K562 (cell line): ENCODE measurements around the gene COLQ.

Source experiments
- SIN3A ChIP-seq, 2 experiments: fragments of 150-350 bp in 1 of 2; IDR thresholded peaks; 2 replicates each; pipeline ENCODE4 v1.6.1; 2011 to 2016; ENCODE audit warnings: borderline replicate concordance in 2 of 2, low read depth in 2 of 2, low read length in 2 of 2, mild to moderate bottlenecking in 2 of 2, moderate library complexity in 2 of 2; ENCODE audit not compliant: control insufficient read depth in 1 of 2
- ZC3H8 ChIP-seq: fragments of 450-650 bp; IDR thresholded peaks from 2 replicates; pipeline ENCODE4 v1.6.1; 2017
- TF ChIP-seq, protein P1 (sequence below), 2 experiments: fragments of 450-650 bp; formaldehyde crosslinking in 1 of 2; IDR thresholded peaks; 2 replicates each; pipeline versions ENCODE4 v1.4.0 to v1.6.1; 2014 to 2020; ENCODE audit warnings: mild to moderate bottlenecking in 2 of 2, borderline replicate concordance in 1 of 2, low read depth in 1 of 2

DNA sequence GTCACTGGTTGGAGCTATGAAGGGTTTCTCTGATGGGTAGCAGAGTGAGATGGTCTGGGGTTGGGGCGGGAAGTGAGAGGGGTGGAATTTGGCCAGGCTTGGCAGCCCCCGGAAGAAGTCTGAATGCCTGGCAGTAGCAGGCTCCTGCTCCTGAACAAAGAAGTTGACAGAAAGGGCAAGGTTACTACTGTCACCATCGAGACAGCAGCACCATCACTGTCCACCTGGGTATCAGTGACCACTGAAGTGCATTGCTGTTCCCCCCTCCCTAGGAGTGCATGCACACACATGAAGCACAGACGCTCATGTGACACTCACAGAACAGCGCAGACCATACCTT lies 42.9 kb downstream of the COLQ start:
- TF ChIP-seq ZC3H8, result no peak
- TF ChIP-seq SIN3A (IDR thresholded peaks at IDR 0.05; ENCODE audit: borderline replicate concordance in 2 of 2, control insufficient read depth in 1 of 2, low read depth in 2 of 2, low read length in 2 of 2), result no peak
- TF ChIP-seq, protein P1, sequence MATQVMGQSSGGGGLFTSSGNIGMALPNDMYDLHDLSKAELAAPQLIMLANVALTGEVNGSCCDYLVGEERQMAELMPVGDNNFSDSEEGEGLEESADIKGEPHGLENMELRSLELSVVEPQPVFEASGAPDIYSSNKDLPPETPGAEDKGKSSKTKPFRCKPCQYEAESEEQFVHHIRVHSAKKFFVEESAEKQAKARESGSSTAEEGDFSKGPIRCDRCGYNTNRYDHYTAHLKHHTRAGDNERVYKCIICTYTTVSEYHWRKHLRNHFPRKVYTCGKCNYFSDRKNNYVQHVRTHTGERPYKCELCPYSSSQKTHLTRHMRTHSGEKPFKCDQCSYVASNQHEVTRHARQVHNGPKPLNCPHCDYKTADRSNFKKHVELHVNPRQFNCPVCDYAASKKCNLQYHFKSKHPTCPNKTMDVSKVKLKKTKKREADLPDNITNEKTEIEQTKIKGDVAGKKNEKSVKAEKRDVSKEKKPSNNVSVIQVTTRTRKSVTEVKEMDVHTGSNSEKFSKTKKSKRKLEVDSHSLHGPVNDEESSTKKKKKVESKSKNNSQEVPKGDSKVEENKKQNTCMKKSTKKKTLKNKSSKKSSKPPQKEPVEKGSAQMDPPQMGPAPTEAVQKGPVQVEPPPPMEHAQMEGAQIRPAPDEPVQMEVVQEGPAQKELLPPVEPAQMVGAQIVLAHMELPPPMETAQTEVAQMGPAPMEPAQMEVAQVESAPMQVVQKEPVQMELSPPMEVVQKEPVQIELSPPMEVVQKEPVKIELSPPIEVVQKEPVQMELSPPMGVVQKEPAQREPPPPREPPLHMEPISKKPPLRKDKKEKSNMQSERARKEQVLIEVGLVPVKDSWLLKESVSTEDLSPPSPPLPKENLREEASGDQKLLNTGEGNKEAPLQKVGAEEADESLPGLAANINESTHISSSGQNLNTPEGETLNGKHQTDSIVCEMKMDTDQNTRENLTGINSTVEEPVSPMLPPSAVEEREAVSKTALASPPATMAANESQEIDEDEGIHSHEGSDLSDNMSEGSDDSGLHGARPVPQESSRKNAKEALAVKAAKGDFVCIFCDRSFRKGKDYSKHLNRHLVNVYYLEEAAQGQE (IDR thresholded peaks at IDR 0.05; ENCODE audit: borderline replicate concordance), result no peak
- TF ChIP-seq, protein P1 (CRISPR knock-in tag; IDR thresholded peaks at IDR 0.05; ENCODE audit: low read depth), result no peak
